ENCODE results near the gene TAC1.

DNA sequence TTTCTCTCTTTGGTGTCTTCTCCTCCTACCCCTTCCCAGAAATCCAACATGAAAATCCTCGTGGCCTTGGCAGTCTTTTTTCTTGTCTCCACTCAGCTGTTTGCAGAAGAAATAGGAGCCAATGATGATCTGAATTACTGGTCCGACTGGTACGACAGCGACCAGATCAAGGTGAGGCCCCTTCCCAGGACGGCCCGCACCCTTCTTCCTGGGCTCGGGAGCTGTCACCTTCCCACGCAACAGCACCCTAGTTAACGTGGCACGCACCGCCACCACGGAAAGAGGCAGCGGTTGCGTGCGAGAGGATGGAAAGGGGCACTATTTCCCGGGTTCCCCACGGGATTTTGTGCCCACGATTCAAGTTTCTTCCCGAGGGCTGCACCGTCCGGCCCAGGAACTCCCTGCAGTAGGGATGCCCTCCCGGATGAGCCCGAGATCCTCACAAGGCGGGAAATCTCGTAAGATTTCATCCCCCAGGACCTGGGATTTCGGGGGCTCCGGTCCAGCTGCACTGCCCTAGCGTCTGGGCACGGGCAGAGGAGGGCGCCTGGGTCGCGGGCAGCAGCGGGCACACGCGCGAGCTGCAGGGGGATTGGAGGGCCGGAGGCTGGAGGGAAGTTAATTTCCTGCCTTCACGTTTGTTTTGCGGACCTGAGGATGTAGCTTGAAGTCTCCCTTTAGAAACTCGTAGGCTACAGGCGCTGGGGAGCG is 834 bp downstream of the TAC1 start:
- TF ChIP-seq, protein P1, sequence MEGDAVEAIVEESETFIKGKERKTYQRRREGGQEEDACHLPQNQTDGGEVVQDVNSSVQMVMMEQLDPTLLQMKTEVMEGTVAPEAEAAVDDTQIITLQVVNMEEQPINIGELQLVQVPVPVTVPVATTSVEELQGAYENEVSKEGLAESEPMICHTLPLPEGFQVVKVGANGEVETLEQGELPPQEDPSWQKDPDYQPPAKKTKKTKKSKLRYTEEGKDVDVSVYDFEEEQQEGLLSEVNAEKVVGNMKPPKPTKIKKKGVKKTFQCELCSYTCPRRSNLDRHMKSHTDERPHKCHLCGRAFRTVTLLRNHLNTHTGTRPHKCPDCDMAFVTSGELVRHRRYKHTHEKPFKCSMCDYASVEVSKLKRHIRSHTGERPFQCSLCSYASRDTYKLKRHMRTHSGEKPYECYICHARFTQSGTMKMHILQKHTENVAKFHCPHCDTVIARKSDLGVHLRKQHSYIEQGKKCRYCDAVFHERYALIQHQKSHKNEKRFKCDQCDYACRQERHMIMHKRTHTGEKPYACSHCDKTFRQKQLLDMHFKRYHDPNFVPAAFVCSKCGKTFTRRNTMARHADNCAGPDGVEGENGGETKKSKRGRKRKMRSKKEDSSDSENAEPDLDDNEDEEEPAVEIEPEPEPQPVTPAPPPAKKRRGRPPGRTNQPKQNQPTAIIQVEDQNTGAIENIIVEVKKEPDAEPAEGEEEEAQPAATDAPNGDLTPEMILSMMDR (conservative IDR thresholded peaks at IDR 0.05; ENCODE audit: low read length) = no peak
- no peak for TF ChIP-seq EZH2phosphoT487 (IDR thresholded peaks at IDR 0.05; ENCODE audit: borderline replicate concordance, low read depth, low read length)

Data from OCI-LY7 (cell line).